Psoas muscle (tissue), 8 donors: ENCODE results near the gene NT5DC1. TPM values are rescaled to one million over a fixed set of nuclear protein-coding genes. Genes with fewer than 3 reads are reported as not detected.
A peak's percentile ranks its signal among the peaks of the same experiment; 100 is the strongest.

Experiments used
- ATAC-seq, 4 donors: fragments of 200-7000 bp; cut with Tn5 transposase; one replicate each; pipeline ENCODE4 v1.9.1; 2020; ENCODE audit warnings: moderate library complexity in 3 of 4, mild to moderate bottlenecking in 2 of 4
- DNase-seq, 2 donors: peaks; one replicate each; pipeline ENCODE4 v3.0.0-alpha.2; 2020
- H3K27ac ChIP-seq: fragments of 200-600 bp; one replicate; pipeline ENCODE4 v1.8.0; 2022
- H3K27me3 ChIP-seq, 3 donors: fragments of 200-600 bp in 1 of 3; one replicate each; pipeline versions ENCODE4 v1.6.1 to v1.8.0; 2013 to 2022; ENCODE audit warnings: low read length in 2 of 3, mild to moderate bottlenecking in 2 of 3, moderate library complexity in 1 of 3; ENCODE audit not compliant: insufficient read depth in 3 of 3
- H3K36me3 ChIP-seq, 2 donors: fragments of 200-600 bp in 1 of 2; one replicate each; pipeline versions ENCODE4 v1.6.1 to v1.8.0; 2013 to 2022; ENCODE audit warnings: low read depth in 1 of 2, mild to moderate bottlenecking in 1 of 2, moderate library complexity in 1 of 2; ENCODE audit not compliant: insufficient read depth in 1 of 2
- H3K4me1 ChIP-seq: fragments of 200-600 bp; one replicate; pipeline ENCODE4 v1.8.0; 2022
- H3K4me3 ChIP-seq: fragments of 200-600 bp; one replicate; pipeline ENCODE4 v1.8.0; 2022; ENCODE audit warnings: mild to moderate bottlenecking
- H3K9me3 ChIP-seq: fragments of 200-600 bp; one replicate; pipeline ENCODE4 v1.8.0; 2022
- CTCF ChIP-seq: fragments of 200-600 bp; IDR thresholded peaks from one replicate; pipeline ENCODE4 v1.8.0; 2022; ENCODE audit warnings: antibody characterized with exemption
- WGBS, 3 donors: extraction: QIAGEN DNeasy Blood & Tissue Kit; methylation state at CpG; one replicate each; pipeline versions ENCODE4 v1.1.6 to v1.1.7; 2013; 5-methylcytosine and 5-hydroxymethylcytosine counted together
- intact Hi-C, 2 donors: fragments of 100-400 bp; cut with DNase I; formaldehyde crosslinking; loops; one replicate each; pipeline versions ENCODE4 v1.11.0 to v1.14.2; 2022
- polyA plus RNA-seq, 3 donors: library from polyadenylated mRNA; stranded (reverse); fragments of 200-250 nt; gene quantifications; one replicate each; pipeline ENCODE4 v1.2.3, GENCODE V29; 2013
- total RNA-seq, 4 donors: library from RNA; stranded (reverse); fragmentation: NEBNext Ultra II Directional in 2 of 4; extraction: Animal tissue kit (Norgen Biotek cat#: 25700) in 2 of 4; gene quantifications; one replicate each; pipeline versions ENCODE4 v1.2.1 to v1.2.4, GENCODE V29; 2021 to 2023
- donor health status: healthy with polysubstance abuse.
- donor health status: DM: no; HTN: no; CAD: no; lungs with moderate emphysema.
- donor health status: Bipolar disorder and iron deficiency.
- donor health status: healthy.
- donor health status: DM: yes; HTN: yes; CAD: no.
- donor health status: DM: no; HTN: no; CAD: no.
- donor health status: DM: no; HTN: no; CAD: no.
- donor health status: DM: yes; HTN: yes; CAD: no.

NT5DC1 gene
- total and polyA plus RNA-seq, 7 donors = 4.6 to 30.9 (median 26.7) TPM

DNA sequence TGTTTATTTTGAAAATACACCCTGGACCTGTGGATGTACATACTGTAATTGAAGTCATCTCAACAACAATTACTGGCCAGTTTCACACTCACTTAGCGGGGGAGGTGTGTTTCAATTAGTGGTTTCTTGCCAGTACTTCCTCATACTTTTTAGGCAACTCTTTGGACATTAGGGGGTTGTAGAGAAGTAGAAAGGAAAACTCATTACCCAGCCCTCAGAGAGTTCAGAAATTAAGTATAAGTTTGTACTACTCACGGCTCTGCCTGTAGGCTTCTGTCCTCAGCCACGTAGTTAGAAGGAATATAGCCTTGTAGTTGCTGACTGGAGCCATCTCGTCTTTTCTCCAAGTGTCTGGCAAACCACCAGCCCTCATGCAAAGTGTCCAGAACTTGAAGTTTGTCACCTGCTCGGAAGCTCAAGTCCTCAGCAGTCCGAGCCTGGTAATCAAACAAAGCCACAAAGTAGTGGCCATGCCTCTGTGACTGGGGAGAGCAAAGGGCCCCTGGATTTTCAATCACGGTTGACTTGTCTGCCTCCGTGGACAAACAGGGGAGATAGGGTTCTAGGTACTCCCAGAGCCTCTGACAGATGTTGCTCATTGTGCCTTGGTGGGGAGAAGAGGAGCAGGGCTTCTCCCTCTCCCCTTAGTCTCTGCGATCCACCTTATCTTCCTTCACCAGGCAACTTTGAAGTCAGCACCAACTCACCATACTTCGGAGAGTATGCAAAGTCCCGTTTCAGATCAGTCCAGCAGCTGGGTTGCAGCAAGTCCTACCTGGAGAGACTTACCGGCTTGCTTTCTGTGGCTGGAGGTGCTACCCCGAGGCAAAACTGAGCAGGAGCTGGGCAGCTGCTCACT, 40.7 kb upstream of the NT5DC1 start:
- ATAC-seq (peak; percentile 46 to 56 (median 47)), DNase-seq (no peak)
- no peaks in the 10 kb centered on the region for H3K36me3 ChIP-seq
- no peaks in the 10 kb centered on the region for H3K27me3 ChIP-seq
- peak overlapping the region; percentile 68 for H3K4me3 ChIP-seq
- peaks cover 3% of the 10 kb centered on the region for H3K4me1 ChIP-seq
- TF ChIP-seq CTCF = no peak
- intact Hi-C loops = loop anchor here in 1 of 2 donors (5.0 kb wide), 1 partner anchor 42 kb away; the partner anchor contains the start of gene NT5DC1
- H3K27ac ChIP-seq = peak overlapping the region; percentile 85
- no peaks in the 10 kb centered on the region for H3K9me3 ChIP-seq
- 24 to 70% (median 38%) methylated on average over 13 of the region's 13 CpGs for WGBS, 3 donors

GRCh38 chr6:116060572-116061283, 39.9 kb upstream of the NT5DC1 start, which contains the start of gene FRK:
Gene FRK (minus strand): TSS chr6:116060891. CDS start chr6:116060311, 580 bp downstream.
- Histone ChIP-seq H3K4me1 (peaks cover 3% of the 10 kb centered on the region), H3K27ac (peak within 1 kb of the TSS; percentile 85), H3K9me3 (no peaks in the 10 kb centered on the region), H3K4me3 (peak within 1 kb of the TSS; percentile 68), H3K27me3 (no peaks in the 10 kb centered on the region), H3K36me3 (no peaks in the 10 kb centered on the region)
- DNase-seq (peak in 1 of 2 donors; percentile 17), ATAC-seq (peak; percentile 66 to 79 (median 71))
- intact Hi-C loops = loop anchor here in 1 of 2 donors (5.0 kb wide), 1 partner anchor 42 kb away; the partner anchor contains the start of gene NT5DC1
- 21 to 59% (median 29%) methylated on average over 7 of the region's 7 CpGs for WGBS, 3 donors
- peak; percentile 31 for TF ChIP-seq CTCF

- no peak for TF ChIP-seq CTCF
- no peak overlapping the region for H3K27ac ChIP-seq
- intact Hi-C loops = loop anchor here in 1 of 2 donors (5.0 kb wide), 1 partner anchor 40 kb away; the partner anchor contains the start of gene NT5DC1
- no peaks in the 10 kb centered on the region for H3K36me3 ChIP-seq
- H3K9me3 ChIP-seq = no peaks in the 10 kb centered on the region
- DNase-seq (no peak), ATAC-seq (no peak)
- H3K4me1 ChIP-seq = no peaks in the 10 kb centered on the region
- H3K4me3 ChIP-seq = no peak overlapping the region
- WGBS, 3 donors = 92 to 99% (median 94%) methylated on average over 4 of the region's 4 CpGs
- no peaks in the 10 kb centered on the region for H3K27me3 ChIP-seq
Measured at GRCh38 chr6:116062496-116062895, 38.2 kb upstream of the NT5DC1 start.

DNA sequence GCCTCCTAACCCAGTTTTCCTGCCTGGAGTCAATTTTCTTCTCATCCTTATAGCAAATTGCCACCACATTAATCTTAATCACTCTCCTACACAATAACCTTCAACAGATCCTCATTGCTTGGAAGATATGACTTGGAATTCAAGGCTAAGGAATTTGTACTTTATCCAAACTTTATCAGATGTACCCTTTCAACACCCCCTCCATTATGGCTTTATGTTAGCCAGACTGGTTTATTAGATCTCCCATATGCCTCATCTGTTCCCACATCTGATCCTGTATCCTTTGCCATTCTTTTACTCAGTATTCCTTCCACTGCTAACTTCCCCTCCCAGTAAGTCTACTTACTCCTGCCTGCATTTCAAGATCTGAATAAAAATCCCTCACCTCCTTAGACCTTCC, 36.0 kb upstream of the NT5DC1 start:
- Histone ChIP-seq H3K4me1 (no peaks in the 10 kb centered on the region), H3K9me3 (no peaks in the 10 kb centered on the region), H3K4me3 (no peak overlapping the region), H3K36me3 (no peaks in the 10 kb centered on the region), H3K27me3 (no peaks in the 10 kb centered on the region), H3K27ac (no peak overlapping the region)
- no peak for ATAC-seq
- intact Hi-C loops = loop anchor here in 1 of 2 donors (5.0 kb wide), 1 partner anchor 38 kb away; the partner anchor contains the start of gene NT5DC1
- no peak for DNase-seq
- no peak for TF ChIP-seq CTCF
